Measurements from ENCODE around the gene SYNDIG1. TPM values are rescaled to one million over a fixed set of nuclear protein-coding genes. Genes with fewer than 3 reads are reported as not detected.

Gene SYNDIG1
- total and polyA plus RNA-seq, 2 of the 4 experiments (the other 2 are of a cell fraction) = not detected

- Histone ChIP-seq H3K36me3 (ENCODE audit: control insufficient read depth, insufficient read depth, low read length) (no peaks in the 10 kb centered on the region), H2AK9ac (replicated peaks; ENCODE audit: low read depth, low read length, poor library complexity) (no peak overlapping the region), H4K5ac (ENCODE audit: low read depth, low read length) (no peak overlapping the region), H3K27me3 (ENCODE audit: control insufficient read depth, insufficient read depth, low read length) (peaks cover 2% of the 10 kb centered on the region), H3K4me1 (ENCODE audit: control insufficient read depth, insufficient read depth, low read length) (peaks cover 10% of the 10 kb centered on the region), H4K91ac (ENCODE audit: insufficient read depth, low read depth, low read length) (no peak overlapping the region), H3K4me2 (ENCODE audit: low read depth, low read length) (no peak overlapping the region), H2BK15ac (ENCODE audit: low read depth, low read length) (no peak overlapping the region), H3K23ac (ENCODE audit: low read depth, low read length) (no peak overlapping the region), H2AFZ (replicated peaks; ENCODE audit: low read length, poor library complexity) (no peak overlapping the region), H3K56ac (ENCODE audit: extremely low read depth, insufficient read depth, low read length) (no peak overlapping the region), H3K4me3 (ENCODE audit: insufficient read depth, low read depth, low read length) (no peak overlapping the region), H3K79me1 (ENCODE audit: low read depth in 1 of 2, low read length in 2 of 2) (no peaks in the 10 kb centered on the region), H3K18ac (ENCODE audit: low read depth, low read length) (no peak overlapping the region), H3K9ac (ENCODE audit: low read depth, low read length) (no peak overlapping the region), H2BK120ac (ENCODE audit: low read depth, low read length) (no peak overlapping the region), H2AK5ac (ENCODE audit: low read depth, low read length) (no peak overlapping the region), H3K27ac (ENCODE audit: insufficient read depth, low read length) (no peak overlapping the region), H3K9me1 (ENCODE audit: insufficient read depth, low read length) (peaks cover 9% of the 10 kb centered on the region), H3K9me3 (ENCODE audit: control insufficient read depth, insufficient read depth, low read length) (no peaks in the 10 kb centered on the region), H2BK20ac (ENCODE audit: low read depth, low read length) (no peak overlapping the region), H4K8ac (ENCODE audit: low read depth in 2 of 2, low read length in 2 of 2) (no peak overlapping the region), H3K14ac (replicated peaks; ENCODE audit: low read depth, low read length) (no peak overlapping the region), H3K4ac (ENCODE audit: low read depth, low read length) (no peak overlapping the region), H4K20me1 (ENCODE audit: insufficient read depth, low read length) (no peaks in the 10 kb centered on the region; the same call in 1 of the 2 replicates), H2BK5ac (ENCODE audit: low read depth, low read length, poor library complexity, severe bottlenecking) (no peak overlapping the region)
- WGBS, 2 experiments (ENCODE audit: extremely low coverage in 2 of 2, insufficient read length in 1 of 2) = 100% methylated on average over 2 of the region's 9 CpGs; no CpG with 5 or more reads in 1 of the 2 experiments
- in situ Hi-C loops (cut with MboI; ENCODE audit: low sequenced_read_pairs) = no loop called here
- intact Hi-C loops (cut with micrococcal nuclease) = no loop called here
- TF ChIP-seq BHLHE40 (IDR thresholded peaks at IDR 0.05; ENCODE audit: low read depth, low read length) (no peak), MAFK (IDR thresholded peaks at IDR 0.05; ENCODE audit: low read depth, low read length) (no peak), RFX5 (IDR thresholded peaks at IDR 0.05; ENCODE audit: low read depth, low read length) (no peak), POLR2A (IDR thresholded peaks at IDR 0.05; ENCODE audit: low read depth, low read length) (no peak)
- BruUV-seq (replicated peaks) = no TSS peak
- ChIA-PET POLR2A (ENCODE audit: unreplicated experiment) (no interaction called here), CTCF (no interaction called here)
- dilution Hi-C loops (cut with HindIII; ENCODE audit: low sequenced_read_pairs, unreplicated experiment) = no loop called here
- DNase-seq (no peak), ATAC-seq (ENCODE audit: low read depth) (no peak)
These were observed 208.3 kb downstream of the SYNDIG1 start for GRCh38 chr20:24677626-24678315.

All from IMR-90 (cell line).